Ovary (tissue), 3 donors: ENCODE data around the gene FIBCD1.

ENCODE experiments used
- CTCF ChIP-seq, 3 donors: fragments of 450-650 bp in 2 of 3; fragments of 200-600 bp in 1 of 3; IDR thresholded peaks; one replicate each; pipeline versions ENCODE4 v1.5.1 to v1.8.0; 2016 to 2022; ENCODE audit warnings: antibody characterized with exemption in 3 of 3, mild to moderate bottlenecking in 1 of 3
- EP300 ChIP-seq: sonication (generic); formaldehyde crosslinking; IDR thresholded peaks from one replicate; pipeline ENCODE4 v1.6.1; 2017; ENCODE audit warnings: antibody characterized with exemption
- POLR2A ChIP-seq: fragments of 450-650 bp; IDR thresholded peaks from one replicate; pipeline ENCODE4 v1.6.1; 2017; ENCODE audit warnings: antibody characterized with exemption, mild to moderate bottlenecking, moderate library complexity
- donor health status: DM: no; HTN: no; CAD: no.

GRCh38 chr9:130890870-130891687 is 48.0 kb downstream of the FIBCD1 start:
- TF ChIP-seq POLR2A (no peak), CTCF (IDR thresholded peaks at IDR 0.05) (no peak), EP300 (no peak)
